Stimulated activated naive CD4-positive, alpha-beta T cell treated with Interleukin-2 at 50 U/mL for 16 hours (primary cell): ENCODE measurements around the gene ALOX12.
"Not testable (repeated sequence)": the region's sequence is repeated elsewhere in the genome, so short reads cannot be mapped to it uniquely, and the experiment has no call there.

Experiments used
- DNase-seq: peaks from one replicate; lab custom pipeline; 2025; lab: John Stamatoyannopoulos, UW

ALOX12 gene, protein sequence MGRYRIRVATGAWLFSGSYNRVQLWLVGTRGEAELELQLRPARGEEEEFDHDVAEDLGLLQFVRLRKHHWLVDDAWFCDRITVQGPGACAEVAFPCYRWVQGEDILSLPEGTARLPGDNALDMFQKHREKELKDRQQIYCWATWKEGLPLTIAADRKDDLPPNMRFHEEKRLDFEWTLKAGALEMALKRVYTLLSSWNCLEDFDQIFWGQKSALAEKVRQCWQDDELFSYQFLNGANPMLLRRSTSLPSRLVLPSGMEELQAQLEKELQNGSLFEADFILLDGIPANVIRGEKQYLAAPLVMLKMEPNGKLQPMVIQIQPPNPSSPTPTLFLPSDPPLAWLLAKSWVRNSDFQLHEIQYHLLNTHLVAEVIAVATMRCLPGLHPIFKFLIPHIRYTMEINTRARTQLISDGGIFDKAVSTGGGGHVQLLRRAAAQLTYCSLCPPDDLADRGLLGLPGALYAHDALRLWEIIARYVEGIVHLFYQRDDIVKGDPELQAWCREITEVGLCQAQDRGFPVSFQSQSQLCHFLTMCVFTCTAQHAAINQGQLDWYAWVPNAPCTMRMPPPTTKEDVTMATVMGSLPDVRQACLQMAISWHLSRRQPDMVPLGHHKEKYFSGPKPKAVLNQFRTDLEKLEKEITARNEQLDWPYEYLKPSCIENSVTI

DNA sequence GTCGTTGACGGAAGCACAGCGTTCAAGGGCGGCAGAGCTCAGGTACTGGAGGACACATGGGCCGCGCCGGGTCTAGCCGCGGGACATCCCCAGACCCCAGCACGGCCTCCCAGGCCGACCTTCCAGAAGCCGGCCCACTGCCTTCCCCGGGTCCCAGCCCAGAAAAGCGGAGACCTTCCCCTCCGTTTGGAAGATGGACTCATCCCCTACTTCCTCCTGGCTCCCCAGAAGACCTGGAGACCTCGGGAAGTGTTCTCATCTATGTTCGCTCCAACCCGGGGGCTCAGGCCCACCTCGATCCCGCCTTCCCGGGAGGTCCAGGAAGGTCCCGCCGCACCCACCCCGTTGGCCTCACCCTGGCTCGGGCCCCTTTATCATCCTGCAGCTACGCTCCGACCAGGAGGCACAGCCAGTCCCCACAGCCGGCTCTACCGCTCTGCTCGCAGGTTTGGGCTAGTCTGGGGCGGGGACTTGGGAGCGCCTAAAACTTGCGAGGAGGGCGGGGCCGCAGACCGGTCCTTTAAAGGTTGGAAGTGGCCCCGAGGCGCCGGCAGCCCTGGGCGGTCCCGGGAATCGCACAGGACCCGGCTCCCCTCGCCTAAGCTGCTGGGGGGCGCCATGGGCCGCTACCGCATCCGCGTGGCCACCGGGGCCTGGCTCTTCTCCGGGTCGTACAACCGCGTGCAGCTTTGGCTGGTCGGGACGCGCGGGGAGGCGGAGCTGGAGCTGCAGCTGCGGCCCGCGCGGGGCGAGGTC lies at the start of gene ALOX12:
TSS of gene ALOX12 (plus strand) at position 550 of the 756 bp plus-strand sequence. CDS start at position 619, 69 bp downstream.
- no peak for DNase-seq

DNA sequence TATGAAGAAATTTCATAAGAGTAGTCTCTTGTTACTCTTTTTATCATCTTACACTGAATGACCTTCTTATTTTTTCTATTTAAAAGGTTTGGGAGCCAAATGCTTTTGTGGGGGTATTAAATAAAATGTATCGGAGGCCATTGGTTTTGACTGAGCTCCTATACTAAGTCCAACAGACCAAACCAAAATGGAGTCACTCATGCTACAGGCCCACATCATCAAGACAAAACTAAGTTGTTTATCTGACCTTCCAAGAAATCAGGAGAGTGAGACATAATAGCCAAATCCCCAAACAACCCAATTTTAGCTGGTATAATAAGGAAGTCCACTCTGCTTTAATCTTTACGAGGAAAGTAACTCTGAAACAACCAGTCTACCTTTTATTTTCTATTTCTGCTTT lies 48.1 kb upstream of the ALOX12 start:
- DNase-seq: no peak

DNA sequence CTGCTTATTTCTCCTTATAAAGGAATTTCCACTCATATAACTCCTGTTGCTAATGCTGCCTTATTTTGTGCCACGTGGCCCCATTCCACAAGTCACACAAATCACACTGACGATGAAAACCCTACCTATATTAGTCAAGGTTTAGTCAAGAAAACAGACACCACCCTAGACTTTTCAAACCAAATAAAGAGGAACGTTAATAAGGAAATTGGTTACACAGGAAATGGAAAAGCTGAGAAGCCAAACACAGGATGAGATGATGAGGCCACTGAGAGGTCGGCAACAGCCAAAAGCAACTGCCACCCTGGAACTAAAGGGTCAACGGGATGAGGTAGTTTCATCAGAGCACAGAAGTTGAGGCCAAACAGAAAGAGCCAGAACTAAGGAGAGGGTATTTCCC lies 47.3 kb upstream of the ALOX12 start:
- DNase-seq: no peak

DNA sequence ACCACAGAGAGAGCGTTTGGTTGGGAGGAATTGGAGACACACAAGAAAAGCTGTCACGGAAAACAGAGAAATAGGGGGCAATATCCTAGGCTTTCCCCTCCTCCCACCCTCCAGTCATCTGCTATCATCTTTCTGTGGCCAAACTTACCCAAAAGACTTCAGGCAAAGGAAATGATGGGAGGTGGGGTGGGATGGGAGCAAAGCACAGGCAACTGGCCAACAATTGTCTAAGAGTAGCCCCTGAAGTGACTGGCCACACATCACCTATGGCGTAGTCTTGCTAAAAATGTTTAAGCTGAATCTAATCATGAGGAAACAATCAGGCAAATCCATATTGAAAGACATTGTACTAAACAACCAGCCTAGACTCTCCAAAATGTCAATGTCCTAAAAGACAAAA lies 46.9 kb upstream of the ALOX12 start:
- no peak for DNase-seq

DNA sequence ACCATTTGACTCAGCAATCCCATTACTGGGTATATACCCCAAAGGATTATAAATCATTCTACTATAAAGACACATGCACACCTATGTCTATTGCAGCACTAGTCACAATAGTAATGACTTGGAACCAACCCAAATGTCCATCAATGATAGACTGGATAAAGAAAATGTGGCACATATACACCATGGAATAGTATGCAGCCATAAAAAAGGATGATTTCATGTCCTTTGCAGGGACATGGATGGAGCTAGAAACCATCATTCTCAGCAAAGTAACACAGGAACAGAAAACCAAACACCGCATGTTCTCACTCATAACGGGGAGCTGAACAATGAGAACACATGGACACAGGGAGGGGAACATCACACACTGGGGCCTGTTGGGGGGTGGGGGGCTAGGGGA lies 44.9 kb upstream of the ALOX12 start:
- DNase-seq: not testable (repeated sequence)

DNA sequence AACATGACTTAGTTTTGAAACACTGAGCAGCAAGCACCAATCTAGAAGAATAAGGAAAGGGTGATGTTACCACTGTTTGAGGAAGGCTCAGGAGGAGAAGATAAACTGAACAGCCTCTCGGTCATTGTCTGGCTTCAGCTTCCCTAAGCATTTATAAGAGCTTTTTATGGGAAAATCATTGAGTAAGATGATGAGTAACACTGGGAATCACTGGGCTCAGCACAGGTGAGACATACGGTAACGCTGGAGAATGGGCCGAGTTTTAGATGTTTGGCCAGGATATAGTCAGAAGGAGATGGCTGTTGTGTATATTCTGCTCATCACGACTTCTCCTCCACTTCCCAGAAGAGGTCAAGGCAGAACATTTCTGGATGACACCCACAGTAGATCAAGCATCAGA lies 42.2 kb upstream of the ALOX12 start:
- DNase-seq: no peak

DNA sequence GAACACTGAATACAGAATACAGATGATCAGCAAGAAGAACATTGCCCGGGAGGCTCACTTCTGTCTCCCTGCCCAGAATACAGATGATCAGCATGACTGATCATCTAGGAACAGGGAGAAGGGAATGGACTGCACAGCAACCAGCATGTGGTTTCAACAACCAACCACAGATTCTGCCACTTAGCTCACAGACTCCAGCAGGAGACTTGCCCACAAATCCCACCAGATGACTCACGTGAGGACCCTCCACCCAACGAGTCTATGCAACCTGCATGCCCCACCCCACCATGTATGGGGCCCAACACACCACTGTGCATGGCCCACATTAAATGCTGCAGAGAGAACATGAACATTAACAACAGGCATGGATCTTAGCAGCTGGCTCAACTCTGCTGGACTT lies 36.1 kb upstream of the ALOX12 start:
- no peak for DNase-seq

DNA sequence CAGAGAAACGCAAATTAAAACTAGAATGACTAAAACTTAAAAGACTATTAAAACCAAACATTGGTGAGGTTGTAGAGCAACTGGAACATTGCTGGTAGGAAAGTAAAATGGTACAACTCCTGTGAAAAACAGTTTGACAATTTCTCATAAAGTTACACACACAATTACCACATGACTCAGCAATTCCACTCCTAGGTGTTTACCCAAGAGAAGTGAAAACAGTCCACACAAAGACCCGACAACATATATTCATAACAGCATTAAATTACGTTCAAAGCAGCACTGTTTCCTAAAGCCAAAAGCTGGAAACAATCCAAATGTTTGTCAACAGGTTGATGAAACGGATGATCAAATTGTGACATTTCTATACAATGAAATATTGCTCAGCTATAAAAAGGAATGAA lies 26.5 kb upstream of the ALOX12 start:
- DNase-seq: no peak

DNA sequence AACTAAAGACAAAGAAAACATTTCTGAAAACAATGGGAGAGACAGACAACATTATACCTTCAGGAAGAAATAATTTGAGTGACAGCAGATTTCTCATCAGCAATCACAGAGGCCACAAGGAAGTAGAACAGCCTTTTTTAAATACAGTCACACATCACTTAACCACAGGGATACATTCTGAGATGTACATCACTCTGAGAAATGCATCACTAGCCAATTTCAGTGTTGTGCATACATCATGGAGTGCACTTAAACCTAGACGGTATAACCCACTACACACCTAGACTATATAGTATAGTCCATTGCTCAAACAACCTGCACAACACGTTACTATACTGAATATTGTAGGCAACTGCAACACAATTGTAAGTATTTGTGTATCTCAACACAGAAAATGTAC lies 24.9 kb upstream of the ALOX12 start:
- DNase-seq: no peak

DNA sequence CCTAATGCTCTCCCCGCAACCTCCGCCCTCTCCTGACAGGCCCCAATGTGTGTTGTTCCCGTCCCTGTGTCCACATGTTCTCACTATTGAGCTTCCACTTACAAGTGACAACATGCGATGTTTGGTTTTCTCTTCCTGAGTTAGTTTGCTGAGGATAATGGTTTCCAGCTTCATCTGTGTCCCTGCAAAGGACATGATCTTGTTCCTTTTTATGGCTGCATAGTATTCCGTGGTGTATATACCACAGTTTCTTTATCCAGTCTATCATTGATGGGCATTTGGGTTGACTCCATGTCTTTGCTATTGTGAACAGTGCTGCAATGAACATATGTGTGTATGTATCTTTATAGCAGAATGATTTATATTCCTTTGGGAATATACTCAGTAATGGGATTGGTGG lies 16.4 kb upstream of the ALOX12 start:
- DNase-seq: not testable (repeated sequence)

DNA sequence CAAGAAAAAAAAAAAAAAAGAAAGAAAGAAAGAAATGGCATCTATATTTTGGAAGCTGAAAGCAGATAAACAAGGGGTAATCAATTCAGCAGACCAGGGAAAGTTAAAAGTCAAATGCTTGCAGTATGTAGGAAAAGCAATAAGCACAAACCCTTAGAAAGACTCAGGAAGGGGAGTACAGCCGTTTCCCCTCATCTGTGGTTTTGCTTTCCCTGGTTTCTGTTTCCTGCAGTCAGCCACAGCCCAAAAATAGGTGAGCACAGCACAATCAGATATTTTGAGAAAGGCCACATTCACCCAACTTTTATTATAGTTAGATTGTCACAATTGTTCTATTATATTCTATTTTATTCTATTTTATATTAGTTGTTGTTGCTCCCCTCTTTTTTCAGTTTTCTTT lies 14.4 kb upstream of the ALOX12 start:
- DNase-seq: no peak

DNA sequence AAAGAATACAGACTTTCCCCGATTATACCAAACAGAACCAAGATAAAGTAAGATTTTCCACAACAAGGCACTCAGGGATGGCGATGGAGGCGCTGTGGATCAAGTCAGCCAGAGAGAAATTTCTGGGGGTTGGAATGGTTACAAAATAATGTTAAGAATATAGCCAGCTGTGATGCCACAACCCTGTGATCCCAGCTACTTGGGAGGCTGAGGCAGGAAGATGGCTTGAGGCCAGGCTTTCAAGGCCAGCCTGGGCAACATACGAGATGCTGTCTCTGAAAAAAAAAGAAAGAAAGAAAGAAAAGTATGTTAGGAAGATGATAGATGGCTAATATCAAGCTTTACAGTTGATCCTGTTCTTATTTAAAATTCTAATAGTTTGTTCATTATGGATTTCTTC lies 10.6 kb upstream of the ALOX12 start:
- no peak for DNase-seq

DNA sequence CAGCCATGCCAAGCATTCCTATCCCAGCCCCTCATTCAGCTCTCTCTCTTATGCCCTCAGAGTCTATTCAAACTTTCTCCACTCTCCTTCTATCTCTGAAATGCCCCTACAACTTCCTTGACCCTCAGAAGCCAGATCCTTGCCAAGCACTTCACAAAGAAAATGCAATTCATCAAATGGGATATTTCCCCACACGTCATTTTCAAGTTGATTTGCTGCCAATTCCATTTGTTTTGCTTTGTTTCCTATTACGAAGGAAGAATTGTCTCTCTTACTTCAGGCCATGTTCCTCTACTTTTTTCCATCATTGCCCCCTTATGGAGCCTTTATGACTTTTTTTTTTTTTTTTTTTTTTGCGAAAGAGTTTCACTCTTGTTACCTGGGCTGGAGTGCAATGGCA lies 9.2 kb upstream of the ALOX12 start:
- no peak for DNase-seq

DNA sequence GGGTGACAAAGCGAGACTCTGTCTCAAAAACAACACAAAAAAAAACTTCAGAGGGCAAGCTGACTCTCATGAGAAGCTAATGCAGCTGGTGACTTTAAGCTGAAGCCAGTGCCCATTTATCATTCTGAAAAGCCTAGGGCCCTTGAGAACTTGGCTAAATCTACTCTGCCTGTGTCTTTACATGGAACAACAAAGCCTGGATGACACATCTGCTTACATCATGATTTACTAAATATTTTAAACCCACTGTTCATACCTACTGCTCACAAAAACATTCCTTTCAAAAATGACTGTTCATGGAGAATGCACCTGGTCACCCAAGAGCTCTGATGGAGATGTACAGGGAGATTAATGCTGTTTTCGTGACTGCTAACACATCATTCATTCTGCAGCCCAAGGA lies 6.1 kb upstream of the ALOX12 start:
- no peak for DNase-seq

DNA sequence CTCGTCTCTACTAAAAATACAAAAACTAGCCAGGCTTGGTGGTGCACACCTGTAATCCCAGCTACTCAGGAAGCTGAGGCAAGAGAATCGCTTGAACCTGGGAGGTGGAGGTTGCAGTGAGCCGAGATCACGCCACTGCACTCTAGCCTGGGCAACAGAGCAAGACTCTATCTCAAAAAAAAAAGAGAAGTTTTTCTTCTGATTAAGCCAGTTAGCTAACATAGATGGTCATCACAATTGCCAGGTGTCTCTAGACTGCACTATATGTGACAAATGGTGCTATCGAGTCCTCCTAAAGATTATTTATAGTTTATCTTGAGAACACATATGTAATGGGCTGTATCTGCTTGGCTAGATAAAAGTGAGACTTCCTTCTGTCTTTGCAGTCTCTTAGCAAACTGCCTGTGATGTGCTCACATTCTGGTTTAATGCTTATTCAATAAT lies 2.2 kb upstream of the ALOX12 start:
- DNase-seq: not testable (repeated sequence)

DNA sequence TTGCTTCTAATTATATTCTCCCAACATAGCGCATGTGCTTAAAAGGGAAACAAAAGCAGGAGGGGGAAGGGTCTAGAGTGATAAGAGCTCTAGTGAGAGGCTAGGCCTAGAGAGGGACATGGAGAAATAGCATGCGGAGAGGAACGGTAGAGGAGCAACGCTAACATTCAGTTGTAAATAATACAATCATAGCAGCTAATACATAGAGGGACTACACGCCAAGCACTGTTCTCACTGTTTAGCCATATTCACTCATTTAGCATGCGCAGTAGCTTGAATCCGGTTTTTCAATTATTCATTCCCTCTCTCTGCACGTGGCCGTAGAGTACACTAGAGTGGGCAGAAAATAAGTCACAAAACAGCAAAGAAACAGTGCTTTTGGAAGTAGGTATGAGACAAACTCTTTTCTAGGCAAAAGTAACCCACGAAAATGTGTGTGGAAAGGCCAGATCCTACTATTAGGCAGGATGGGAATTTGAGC lies 1.7 kb upstream of the ALOX12 start:
- no peak for DNase-seq

DNA sequence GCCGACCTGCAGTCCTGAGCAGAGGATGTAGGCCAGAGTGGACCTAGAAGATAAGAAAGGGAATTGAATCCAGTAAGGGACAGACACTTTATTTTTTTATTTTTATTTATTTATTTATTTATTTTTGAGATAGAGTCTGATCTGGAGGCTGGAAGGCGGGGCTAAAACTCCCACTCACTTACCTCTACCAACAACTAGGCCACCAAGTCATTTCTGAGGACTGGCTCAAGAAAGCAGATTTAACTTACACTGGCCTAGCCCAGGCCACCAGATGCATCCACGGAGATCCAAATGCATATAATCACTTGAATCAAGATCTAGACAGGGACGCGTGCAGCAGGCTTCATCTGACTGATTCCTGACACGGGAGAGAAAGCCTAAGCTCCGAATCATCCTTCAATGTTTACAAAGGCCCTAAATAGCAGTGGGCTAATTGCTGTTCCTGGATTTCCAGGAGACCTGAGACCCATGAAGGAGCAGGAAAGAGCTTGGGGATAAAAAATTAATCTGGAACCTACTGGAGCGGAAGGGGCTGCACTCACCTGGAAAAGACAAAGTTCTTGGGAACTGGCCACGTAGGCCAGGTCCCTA lies 1.1 kb upstream of the ALOX12 start:
- no peak for DNase-seq

DNA sequence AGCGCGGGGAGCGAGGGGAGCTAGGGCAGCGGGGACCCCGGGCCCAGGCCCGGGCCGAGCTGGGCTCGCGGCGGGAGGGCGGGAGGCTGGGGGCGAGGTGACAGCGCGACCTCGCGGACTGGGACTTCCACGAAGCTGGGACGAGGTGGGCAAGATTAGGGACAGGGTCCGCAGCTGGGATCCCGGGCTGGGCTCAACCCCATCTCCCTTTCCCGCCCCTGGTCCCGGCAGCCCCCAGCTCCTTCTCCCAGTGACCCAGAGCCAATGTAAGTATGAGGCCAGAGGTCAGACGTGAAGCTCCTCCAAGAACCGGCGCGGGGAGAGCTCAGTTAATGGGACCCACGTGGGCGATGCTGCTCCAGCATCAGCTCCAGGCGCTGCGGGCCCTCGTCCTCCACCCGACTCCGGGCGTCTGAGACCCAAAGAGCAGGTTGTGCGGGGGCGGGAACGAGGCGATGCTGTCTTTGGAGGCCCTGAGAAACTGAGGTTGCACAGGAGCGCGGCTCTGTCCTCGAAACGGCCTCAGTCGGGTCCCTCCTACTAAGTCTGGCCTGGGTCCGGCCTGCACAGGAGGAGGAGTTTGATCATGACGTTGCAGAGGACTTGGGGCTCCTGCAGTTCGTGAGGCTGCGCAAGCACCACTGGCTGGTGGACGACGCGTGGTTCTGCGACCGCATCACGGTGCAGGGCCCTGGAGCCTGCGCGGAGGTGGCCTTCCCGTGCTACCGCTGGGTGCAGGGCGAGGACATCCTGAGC lies 585 bp downstream of the ALOX12 start:
- DNase-seq: no peak

DNA sequence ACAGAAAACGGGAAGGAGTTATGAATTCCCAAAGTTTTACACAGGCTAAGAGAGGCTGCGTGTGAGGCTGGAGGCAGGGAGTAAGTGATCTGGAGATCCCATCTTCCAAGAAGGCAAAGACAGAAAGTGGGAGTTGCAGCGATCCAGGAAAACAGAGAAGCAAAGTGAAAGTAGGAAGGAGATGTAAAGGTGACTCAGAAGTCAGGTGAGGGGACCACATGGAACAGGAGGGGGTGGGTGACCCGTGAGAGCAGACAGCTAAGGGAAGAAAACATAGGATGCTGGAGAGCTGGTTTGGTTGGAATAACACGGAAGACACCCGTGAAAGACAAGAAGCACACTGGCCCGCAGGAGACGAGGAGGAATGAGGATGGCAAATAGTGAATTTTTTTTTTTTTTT lies 1.3 kb downstream of the ALOX12 start:
- DNase-seq: no peak

DNA sequence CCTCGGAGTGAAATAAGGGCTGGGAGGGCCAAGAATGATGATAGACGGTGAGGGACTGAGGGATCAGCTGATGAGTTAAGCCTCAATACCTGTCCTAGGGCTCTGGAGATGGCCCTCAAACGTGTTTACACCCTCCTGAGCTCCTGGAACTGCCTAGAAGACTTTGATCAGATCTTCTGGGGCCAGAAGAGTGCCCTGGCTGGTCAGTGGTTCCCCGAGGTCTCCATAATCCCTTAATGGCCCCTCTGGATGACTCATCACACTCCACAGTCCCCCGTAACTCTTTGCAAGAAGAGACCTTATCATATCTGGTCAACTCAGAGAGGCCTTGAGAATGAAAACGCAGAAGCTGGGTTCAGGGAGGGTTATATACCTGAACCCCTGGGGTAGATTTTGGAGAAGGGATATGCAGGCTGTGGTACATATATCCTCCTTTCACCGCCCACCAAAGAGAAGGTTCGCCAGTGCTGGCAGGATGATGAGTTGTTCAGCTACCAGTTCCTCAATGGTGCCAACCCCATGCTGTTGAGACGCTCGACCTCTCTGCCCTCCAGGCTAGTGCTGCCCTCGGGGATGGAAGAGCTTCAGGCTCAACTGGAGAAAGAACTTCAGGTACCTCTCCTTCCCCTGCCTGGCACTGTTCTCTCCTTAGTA lies 3.1 kb downstream of the ALOX12 start:
- no peak for DNase-seq
